ENCODE measurements around the gene SALL2. TPM values are rescaled to one million over a fixed set of nuclear protein-coding genes. Genes with fewer than 3 reads are reported as not detected.

SALL2 gene
- total and polyA plus RNA-seq, 2 of the 8 experiments (the other 6 are each of a cell fraction or from before 2014, with no cell fraction given): 310 to 360 TPM

- peak within 1 kb of the TSS; percentile 86 for H3K4ac ChIP-seq (replicated peaks; ENCODE audit: insufficient read length, low read depth, low read length)
- H4K8ac ChIP-seq (ENCODE audit: extremely low read depth, insufficient read depth, low read length): peak within 1 kb of the TSS; percentile 77; the same call in 1 of the 2 replicates
- H3K9ac ChIP-seq (replicated peaks in 1 of 4; ENCODE audit: extremely low read depth in 1 of 4, low read depth in 3 of 4, low read length in 3 of 4): peak within 1 kb of the TSS; percentile 72 to 92 (median 78)
- H3K27ac ChIP-seq (ENCODE audit: low read depth, low read length): peak within 1 kb of the TSS; percentile 88
- H3K4me2 ChIP-seq (ENCODE audit: insufficient read depth in 1 of 2, low read depth in 2 of 2, low read length in 2 of 2): peak within 1 kb of the TSS; percentile 57 to 75
- H3K36me3 ChIP-seq (ENCODE audit: control insufficient read depth in 2 of 4, insufficient read depth in 4 of 4, low read length in 3 of 4): peaks cover 0 to 16% (median 5%) of the 10 kb centered on the region in 4 experiments; a peak in 4 of 8 replicates
- WGBS, 2 experiments (ENCODE audit: extremely low coverage in 1 of 2, insufficient coverage in 1 of 2, insufficient read length in 1 of 2, insufficient replicate concordance in 2 of 2, low coverage in 1 of 2, low lambda C conversion rate in 2 of 2, missing lambda C conversion rate in 1 of 2): 1% methylated on average over 53 of the region's 53 CpGs; no CpG with 5 or more reads in 1 of the 2 experiments
- H3K23me2 ChIP-seq (ENCODE audit: low read depth, low read length): peaks cover 2% of the 10 kb centered on the region; the same call in 1 of the 2 replicates
- FAIRE-seq: peak; percentile 75
- H3K14ac ChIP-seq (ENCODE audit: insufficient read length): no peak within 1 kb of the TSS
- H2AFZ ChIP-seq (ENCODE audit: low read length): no peak within 1 kb of the TSS
- no peak within 1 kb of the TSS for H3K23ac ChIP-seq (ENCODE audit: insufficient read length)
- peak within 1 kb of the TSS; percentile 57 for H4K5ac ChIP-seq (ENCODE audit: insufficient read length, low read depth, low read length)
- DNase-seq (ENCODE audit: low read depth in 1 of 2, low spot score in 2 of 2): peak; percentile 83 to 93
- H3K27me3 ChIP-seq (replicated peaks in 1 of 4; ENCODE audit: control insufficient read depth in 3 of 4, extremely low read depth in 1 of 4, insufficient read depth in 3 of 4, low read length in 3 of 4): no peaks in the 10 kb centered on the region
- no peak within 1 kb of the TSS for H2BK15ac ChIP-seq (ENCODE audit: low read length)
- peak within 1 kb of the TSS; percentile 14 for H4K91ac ChIP-seq (replicated peaks; ENCODE audit: insufficient read length, low read length)
- H3K9me3 ChIP-seq (ENCODE audit: insufficient read depth in 2 of 2, low read depth in 1 of 2, low read length in 1 of 2): no peaks in the 10 kb centered on the region
- H2BK5ac ChIP-seq (ENCODE audit: low read depth, low read length): peak within 1 kb of the TSS; percentile 99
- H3K18ac ChIP-seq (ENCODE audit: extremely low read depth, low read length): peak within 1 kb of the TSS; percentile 85
- H2BK120ac ChIP-seq (replicated peaks; ENCODE audit: low read depth, low read length): no peak within 1 kb of the TSS
- H2BK12ac ChIP-seq (ENCODE audit: low read depth, low read length): peak within 1 kb of the TSS; percentile 89
- peaks cover 0 to 7% of the 10 kb centered on the region in 2 experiments for H4K20me1 ChIP-seq (replicated peaks in 1 of 2; ENCODE audit: control insufficient read depth in 1 of 2, insufficient read depth in 2 of 2, low read length in 2 of 2)
- H3K4me1 ChIP-seq (replicated peaks in 1 of 4; ENCODE audit: control insufficient read depth in 3 of 4, insufficient read depth in 4 of 4, low read length in 3 of 4): peaks cover 0 to 5% (median 2%) of the 10 kb centered on the region in 4 experiments; a peak in 4 of 7 replicates
- peaks cover 15 to 47% of the 10 kb centered on the region in 2 experiments for H3K79me2 ChIP-seq (ENCODE audit: control insufficient read depth in 1 of 2, insufficient read depth in 2 of 2, low read length in 2 of 2)
- H3K4me3 ChIP-seq (ENCODE audit: extremely low read depth in 1 of 4, insufficient read depth in 2 of 4, low read depth in 3 of 4, low read length in 4 of 4): peak within 1 kb of the TSS; percentile 58 to 98 (median 86)
- ChIA-PET POLR2A (ENCODE audit: partially characterized antibody) (interaction anchor here (0.8 to 26.0 kb wide), 14 partner anchors 11 to 246 kb away, joined by 3 to 769 read pairs (median 4); partner anchors contain the start of genes RAB2B, SALL2 and TOX4), CTCF (ENCODE audit: partially characterized antibody) (interaction anchor here (0.7 to 1.9 kb wide), 12 partner anchors 10 to 201 kb away, joined by 3 to 18 read pairs (median 4); partner anchors contain the start of gene SALL2)
- peak within 1 kb of the TSS; percentile 77 for H3K56ac ChIP-seq (replicated peaks; ENCODE audit: insufficient read length, low read depth, low read length)
- 0 out of 2 replicates have a peak, but pooled peaks cover 5% of the 10 kb centered on the region for H3K79me1 ChIP-seq (ENCODE audit: low read depth, low read length)
- no peak within 1 kb of the TSS for H2BK20ac ChIP-seq (ENCODE audit: low read length)
- H2AK5ac ChIP-seq (ENCODE audit: low read depth, low read length): peak within 1 kb of the TSS; percentile 5
- TF ChIP-seq SUZ12 (IDR thresholded peaks at IDR 0.05; ENCODE audit: low read length) (no peak), YY1 (IDR thresholded peaks at IDR 0.05; ENCODE audit: low read depth, low read length) (peak; percentile 100), SP1 (IDR thresholded peaks at IDR 0.05; ENCODE audit: low read depth, low read length) (no peak), FOSL1 (IDR thresholded peaks at IDR 0.05; ENCODE audit: insufficient read depth, low read depth, low read length) (no peak), TAF7 (optimal IDR thresholded peaks at IDR 0.05; ENCODE audit: borderline replicate concordance, low read depth, low read length) (no peak), E2F6 (IDR thresholded peaks at IDR 0.05) (peak; percentile 84), SIX5 (IDR thresholded peaks at IDR 0.05; ENCODE audit: low read depth, low read length) (peak; percentile 83), POU5F1 (IDR thresholded peaks at IDR 0.05; ENCODE audit: low read depth, low read length) (no peak), EGR1 (IDR thresholded peaks at IDR 0.05; ENCODE audit: borderline replicate concordance, low read depth, low read length) (no peak), RBBP5 (IDR thresholded peaks at IDR 0.05; ENCODE audit: borderline replicate concordance, low read depth, low read length) (no peak)
Observed at GRCh38 chr14:21510735-21511657, 15.2 kb downstream of the SALL2 start, which contains the start of gene METTL3. TSS of gene METTL3 (minus strand) at chr14:21511340. CDS start at chr14:21511223, 117 bp downstream.
